GM12892 (cell line): ENCODE data around the gene PSME4.

Source experiments
- POLR2A ChIP-seq: IDR thresholded peaks from 2 replicates; pipeline ENCODE4 v1.6.1; 2011; ENCODE audit warnings: low read depth, low read length, control low read depth
- POLR2AphosphoS5 ChIP-seq: IDR thresholded peaks from 2 replicates; pipeline ENCODE4 v1.6.1; 2011; ENCODE audit warnings: low read depth, low read length, control low read depth
- TAF1 ChIP-seq: IDR thresholded peaks from 2 replicates; pipeline ENCODE4 v1.6.1; 2011; ENCODE audit warnings: low read depth, mild to moderate bottlenecking, control low read depth, low read length, borderline replicate concordance

DNA sequence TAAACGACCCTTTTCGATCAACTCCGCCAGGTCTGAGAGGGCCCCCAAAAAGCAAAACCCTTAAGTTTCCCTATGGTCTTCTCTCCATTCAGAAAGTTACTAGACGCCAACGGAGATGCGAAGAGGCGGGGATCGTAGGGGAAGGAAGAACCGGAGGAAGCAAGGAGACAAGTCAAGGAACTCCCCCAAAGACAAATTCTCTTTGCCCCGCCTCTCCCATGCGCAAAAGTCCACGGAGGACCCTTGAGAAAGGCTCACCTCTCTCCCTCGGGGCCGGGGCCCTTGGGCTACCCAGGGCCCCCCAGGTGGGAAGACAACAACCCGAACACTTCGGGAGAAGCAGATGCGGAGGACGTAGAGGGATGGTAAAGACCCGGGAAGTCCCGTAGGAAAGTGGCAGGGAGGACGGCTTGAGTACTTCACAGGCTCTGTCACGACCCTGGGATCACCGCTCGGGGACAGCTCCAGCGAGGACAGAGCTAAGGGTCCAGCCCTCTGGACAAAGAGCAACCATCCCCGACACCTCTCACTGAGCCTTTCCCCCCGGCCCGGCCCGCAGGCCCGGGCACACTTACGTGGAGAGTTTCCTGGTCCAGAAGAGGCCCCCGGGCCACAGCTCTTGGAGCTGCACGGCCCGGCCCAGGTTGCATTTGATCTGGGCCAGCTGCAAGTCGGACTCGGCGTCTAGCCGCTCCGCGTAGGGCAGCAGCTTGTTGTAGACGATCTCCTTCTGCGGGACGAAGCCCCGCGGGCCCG lies 647 bp downstream of the PSME4 start:
- no peak for TF ChIP-seq POLR2A
- no peak for TF ChIP-seq POLR2AphosphoS5
- no peak for TF ChIP-seq TAF1
